HEK293 (cell line): Measurements from ENCODE around the gene RDH5.

Source experiments
- CTCF ChIA-PET: fragments of 350-600 bp; formaldehyde crosslinking; extraction: SDS; loops from one replicate; lab custom pipeline; 2021; ENCODE audit warnings: antibody characterized with exemption; lab: Yijun Ruan, JAX
- POLR2A ChIA-PET: fragments of 300-600 bp; formaldehyde crosslinking; extraction: SDS; loops from one replicate; lab custom pipeline; 2020; ENCODE audit warnings: antibody characterized with exemption, inconsistent platforms; lab: Yijun Ruan, JAX
- H3K27ac ChIP-seq: fragments of 200-500 bp; sonication (Bioruptor generic); 2 replicates; pipeline ENCODE4 v1.5.1; 2014; ENCODE audit warnings: low read depth, low read length, control low read depth, inconsistent platforms; ENCODE audit errors: extremely low read depth
- H3K36me3 ChIP-seq, 2 experiments: fragments of 200-500 bp in 1 of 2; sonication (Bioruptor generic) in 1 of 2; 1 replicate in 1 of 2; 2 replicates in 1 of 2; pipeline ENCODE4 v1.5.1; 2014 to 2017; ENCODE audit warnings: inconsistent platforms in 2 of 2, low read length in 2 of 2; ENCODE audit not compliant: control insufficient read depth in 2 of 2, insufficient read depth in 1 of 2
- H3K4me1 ChIP-seq: fragments of 200-500 bp; sonication (Bioruptor generic); 2 replicates; pipeline ENCODE4 v1.5.1; 2014; ENCODE audit warnings: mild to moderate bottlenecking, low read length, inconsistent platforms; ENCODE audit not compliant: control insufficient read depth, insufficient read depth
- H3K4me3 ChIP-seq: 2 replicates; pipeline ENCODE4 v1.5.1; 2011; ENCODE audit warnings: low read depth, mild to moderate bottlenecking, control low read depth, low read length, moderate library complexity
- H3K9me3 ChIP-seq: fragments of 200-500 bp; sonication (Bioruptor generic); 2 replicates; pipeline ENCODE4 v1.5.1; 2014; ENCODE audit warnings: low read depth, low read length, inconsistent platforms; ENCODE audit not compliant: control insufficient read depth, insufficient read depth
- GLI2 ChIP-seq: fragments of 450-650 bp; formaldehyde crosslinking; IDR thresholded peaks from 2 replicates; pipeline ENCODE4; 2017; ENCODE audit warnings: missing biosample characterization, missing genetic modification characterization, low read depth, borderline replicate concordance
- GLIS1 ChIP-seq: fragments of 450-650 bp; formaldehyde crosslinking; IDR thresholded peaks from 2 replicates; pipeline ENCODE4 v1.5.1; 2016; ENCODE audit warnings: missing biosample characterization, missing genetic modification characterization
- HOXD13 ChIP-seq: sonication (generic); formaldehyde crosslinking; IDR thresholded peaks from 2 replicates; pipeline ENCODE4 v1.8.0; 2022; ENCODE audit warnings: missing genetic modification reagents, borderline replicate concordance
- KLF10 ChIP-seq: fragments of 450-650 bp; IDR thresholded peaks from 2 replicates; pipeline ENCODE4 v1.5.1; 2018; ENCODE audit warnings: missing biosample characterization, mild to moderate bottlenecking, missing genetic modification characterization
- MEIS1 ChIP-seq: sonication (generic); formaldehyde crosslinking; IDR thresholded peaks from 2 replicates; pipeline ENCODE4 v1.8.1; 2022; ENCODE audit warnings: missing genetic modification reagents, mild to moderate bottlenecking, borderline replicate concordance
- SALL2 ChIP-seq: fragments of 450-650 bp; formaldehyde crosslinking; IDR thresholded peaks from 2 replicates; pipeline ENCODE4 v1.5.0; 2017; ENCODE audit warnings: missing biosample characterization, mild to moderate bottlenecking, missing genetic modification characterization, borderline replicate concordance
- YY1 ChIP-seq: fragments of 450-650 bp; formaldehyde crosslinking; IDR thresholded peaks from 2 replicates; pipeline ENCODE4 v1.5.1; 2018; ENCODE audit warnings: missing biosample characterization, missing genetic modification characterization
- ZNF175 ChIP-seq: fragments of 450-650 bp; formaldehyde crosslinking; IDR thresholded peaks from 2 replicates; pipeline ENCODE4 v1.5.1; 2016; ENCODE audit warnings: missing biosample characterization, missing genetic modification characterization
- ZNF202 ChIP-seq: fragments of 450-650 bp; formaldehyde crosslinking; IDR thresholded peaks from 2 replicates; pipeline ENCODE4 v1.5.1; 2016; ENCODE audit warnings: missing biosample characterization, missing genetic modification characterization, borderline replicate concordance
- ZNF48 ChIP-seq: fragments of 450-650 bp; formaldehyde crosslinking; IDR thresholded peaks from 2 replicates; pipeline ENCODE4 v1.5.1; 2016; ENCODE audit warnings: missing biosample characterization, missing genetic modification characterization
- ZNF600 ChIP-seq: fragments of 450-650 bp; formaldehyde crosslinking; IDR thresholded peaks from 2 replicates; pipeline ENCODE4 v1.5.1; 2016; ENCODE audit warnings: missing biosample characterization, missing genetic modification characterization
- ZNF654 ChIP-seq: fragments of 450-650 bp; formaldehyde crosslinking; IDR thresholded peaks from 2 replicates; pipeline ENCODE4 v1.5.1; 2016; ENCODE audit warnings: low read depth, missing biosample characterization, missing genetic modification characterization
- ZNF658 ChIP-seq: fragments of 450-650 bp; formaldehyde crosslinking; IDR thresholded peaks from 2 replicates; pipeline ENCODE4; 2016; ENCODE audit warnings: missing biosample characterization, missing genetic modification characterization
- ZNF76 ChIP-seq: fragments of 450-650 bp; formaldehyde crosslinking; IDR thresholded peaks from 2 replicates; pipeline ENCODE4; 2016; ENCODE audit warnings: low read depth, missing biosample characterization, missing genetic modification characterization, borderline replicate concordance
- ZNF776 ChIP-seq: fragments of 450-650 bp; formaldehyde crosslinking; IDR thresholded peaks from 2 replicates; pipeline ENCODE4 v1.5.0; 2017; ENCODE audit warnings: missing biosample characterization, missing genetic modification characterization, borderline replicate concordance
- ZSCAN16 ChIP-seq: fragments of 450-650 bp; formaldehyde crosslinking; IDR thresholded peaks from 2 replicates; pipeline ENCODE4 v1.5.1; 2016; ENCODE audit warnings: missing biosample characterization, missing genetic modification characterization
- TF ChIP-seq, protein P1 (sequence below): fragments of 450-650 bp; formaldehyde crosslinking; IDR thresholded peaks from 2 replicates; pipeline ENCODE4 v1.5.0; 2017; ENCODE audit warnings: missing biosample characterization, missing genetic modification characterization, borderline replicate concordance
- TF ChIP-seq, protein P2 (sequence below): fragments of 450-650 bp; formaldehyde crosslinking; optimal IDR thresholded peaks from 2 replicates; pipeline ENCODE3; 2016; ENCODE audit warnings: missing biosample characterization, mild to moderate bottlenecking, missing genetic modification characterization
- TF ChIP-seq, protein P3 (sequence below): fragments of 450-650 bp; formaldehyde crosslinking; IDR thresholded peaks from 2 replicates; pipeline ENCODE4 v1.5.1; 2016; ENCODE audit warnings: missing biosample characterization, missing genetic modification characterization
- TF ChIP-seq, protein P4 (sequence below): fragments of 450-650 bp; formaldehyde crosslinking; IDR thresholded peaks from 2 replicates; pipeline ENCODE4 v1.5.1; 2016; ENCODE audit warnings: missing biosample characterization, missing genetic modification characterization
- TF ChIP-seq, protein P5 (sequence below): fragments of 450-650 bp; formaldehyde crosslinking; IDR thresholded peaks from 2 replicates; pipeline ENCODE4 v1.5.1; 2017; ENCODE audit warnings: missing biosample characterization, missing genetic modification characterization
- TF ChIP-seq, protein P6 (sequence below): fragments of 450-650 bp; formaldehyde crosslinking; IDR thresholded peaks from 2 replicates; pipeline ENCODE4 v1.5.1; 2016; ENCODE audit warnings: missing biosample characterization, missing genetic modification characterization
- TF ChIP-seq, protein P7 (sequence below): IDR thresholded peaks from 2 replicates; pipeline ENCODE4 v1.6.1; 2011; ENCODE audit warnings: mild to moderate bottlenecking, low read depth, low read length, borderline replicate concordance

The RDH5 gene

DNA sequence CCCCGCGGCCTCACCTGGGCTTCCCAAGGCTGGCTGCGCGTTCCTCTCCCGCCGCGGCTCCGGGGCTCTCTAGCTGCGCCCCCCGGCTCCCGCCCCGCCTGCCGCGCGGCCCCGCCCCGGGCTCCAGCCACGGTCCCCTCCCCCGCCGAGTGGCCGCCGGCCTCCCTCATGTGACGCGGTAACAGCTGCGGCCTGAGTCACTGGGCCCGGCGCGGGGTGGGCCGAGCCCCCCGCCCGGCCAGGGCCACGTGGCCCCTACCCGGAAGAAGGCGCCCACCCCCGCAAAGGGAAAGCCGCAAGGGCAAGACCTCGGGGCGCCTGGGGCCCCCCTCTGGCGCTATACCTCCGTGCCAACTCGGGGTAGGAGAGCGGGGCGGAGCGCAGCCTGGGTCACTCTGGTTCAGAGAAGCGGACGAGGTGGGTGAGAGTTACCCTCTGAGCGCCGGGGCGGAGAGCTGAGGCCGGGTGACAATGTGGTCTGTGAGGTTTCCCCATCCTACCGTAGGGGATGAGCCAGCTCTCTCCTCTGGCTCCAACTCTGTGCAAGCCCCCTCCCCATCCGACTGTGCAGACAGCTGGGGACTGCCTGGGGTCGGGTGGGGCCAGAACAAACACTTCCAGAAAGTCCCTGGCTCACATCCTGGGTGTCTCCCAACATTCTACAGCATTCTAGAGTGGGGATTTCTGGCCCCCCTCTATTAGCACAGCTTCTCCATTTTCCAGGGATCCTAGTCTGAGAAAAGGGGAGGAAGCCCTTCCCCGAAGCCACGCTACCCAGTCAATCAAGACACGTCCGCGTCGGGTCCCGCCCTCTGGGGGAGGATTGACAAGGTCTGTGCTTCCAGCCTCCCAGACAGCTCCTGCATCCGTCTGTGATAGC lies 9.0 kb downstream of the RDH5 start, which contains the start of gene CD63:
TSS of gene CD63 (minus strand) at position 71 of the 880 bp plus-strand sequence. CDS start 668 bp downstream, outside the sequence.
- H3K36me3 ChIP-seq: peaks cover 12 to 36% of the 10 kb centered on the region in 2 experiments
- CTCF ChIA-PET: interaction anchor here (0.6 to 2.3 kb wide), 11 partner anchors 8 to 1394 kb away, joined by 3 to 37 read pairs (median 4); partner anchors contain the start of gene RDH5
- POLR2A ChIA-PET: interaction anchor here (0.5 to 2.7 kb wide), 20 partner anchors 9 to 474 kb away, joined by 3 to 24 read pairs (median 5); partner anchors contain the start of genes BLOC1S1, DNAJC14, GDF11 and ITGA7
- H3K27ac ChIP-seq: peak within 1 kb of the TSS; percentile 91
- H3K4me3 ChIP-seq: peak within 1 kb of the TSS; percentile 77
- H3K9me3 ChIP-seq: no peaks in the 10 kb centered on the region
- H3K4me1 ChIP-seq: no peaks in the 10 kb centered on the region; the same call in 1 of the 2 replicates
- TF ChIP-seq HOXD13 (CRISPR knock-in tag) (no peak), ZNF76 (tag by site-specific recombination) (peak; percentile 42; the same call in 1 of the 2 replicates), YY1 (no peak), ZNF202 (tag by site-specific recombination) (no peak), GLIS1 (tag by site-specific recombination) (peak; percentile 99), MEIS1 (no peak), ZSCAN16 (no peak), ZNF48 (tag by site-specific recombination) (no peak), ZNF658 (tag by site-specific recombination) (no peak), ZNF776 (tag by site-specific recombination) (no peak), KLF10 (tag by site-specific recombination) (peak; percentile 98), ZNF654 (tag by site-specific recombination) (no peak), SALL2 (tag by site-specific recombination) (no peak), GLI2 (tag by site-specific recombination) (no peak), ZNF600 (no peak), ZNF175 (tag by site-specific recombination) (no peak)
- TF ChIP-seq, protein P1, sequence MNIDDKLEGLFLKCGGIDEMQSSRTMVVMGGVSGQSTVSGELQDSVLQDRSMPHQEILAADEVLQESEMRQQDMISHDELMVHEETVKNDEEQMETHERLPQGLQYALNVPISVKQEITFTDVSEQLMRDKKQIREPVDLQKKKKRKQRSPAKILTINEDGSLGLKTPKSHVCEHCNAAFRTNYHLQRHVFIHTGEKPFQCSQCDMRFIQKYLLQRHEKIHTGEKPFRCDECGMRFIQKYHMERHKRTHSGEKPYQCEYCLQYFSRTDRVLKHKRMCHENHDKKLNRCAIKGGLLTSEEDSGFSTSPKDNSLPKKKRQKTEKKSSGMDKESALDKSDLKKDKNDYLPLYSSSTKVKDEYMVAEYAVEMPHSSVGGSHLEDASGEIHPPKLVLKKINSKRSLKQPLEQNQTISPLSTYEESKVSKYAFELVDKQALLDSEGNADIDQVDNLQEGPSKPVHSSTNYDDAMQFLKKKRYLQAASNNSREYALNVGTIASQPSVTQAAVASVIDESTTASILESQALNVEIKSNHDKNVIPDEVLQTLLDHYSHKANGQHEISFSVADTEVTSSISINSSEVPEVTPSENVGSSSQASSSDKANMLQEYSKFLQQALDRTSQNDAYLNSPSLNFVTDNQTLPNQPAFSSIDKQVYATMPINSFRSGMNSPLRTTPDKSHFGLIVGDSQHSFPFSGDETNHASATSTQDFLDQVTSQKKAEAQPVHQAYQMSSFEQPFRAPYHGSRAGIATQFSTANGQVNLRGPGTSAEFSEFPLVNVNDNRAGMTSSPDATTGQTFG: no peak
- TF ChIP-seq, protein P2, sequence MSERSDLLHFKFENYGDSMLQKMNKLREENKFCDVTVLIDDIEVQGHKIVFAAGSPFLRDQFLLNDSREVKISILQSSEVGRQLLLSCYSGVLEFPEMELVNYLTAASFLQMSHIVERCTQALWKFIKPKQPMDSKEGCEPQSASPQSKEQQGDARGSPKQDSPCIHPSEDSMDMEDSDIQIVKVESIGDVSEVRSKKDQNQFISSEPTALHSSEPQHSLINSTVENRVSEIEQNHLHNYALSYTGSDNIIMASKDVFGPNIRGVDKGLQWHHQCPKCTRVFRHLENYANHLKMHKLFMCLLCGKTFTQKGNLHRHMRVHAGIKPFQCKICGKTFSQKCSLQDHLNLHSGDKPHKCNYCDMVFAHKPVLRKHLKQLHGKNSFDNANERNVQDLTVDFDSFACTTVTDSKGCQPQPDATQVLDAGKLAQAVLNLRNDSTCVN (tag by site-specific recombination): peak; percentile 41
- TF ChIP-seq, protein P3, sequence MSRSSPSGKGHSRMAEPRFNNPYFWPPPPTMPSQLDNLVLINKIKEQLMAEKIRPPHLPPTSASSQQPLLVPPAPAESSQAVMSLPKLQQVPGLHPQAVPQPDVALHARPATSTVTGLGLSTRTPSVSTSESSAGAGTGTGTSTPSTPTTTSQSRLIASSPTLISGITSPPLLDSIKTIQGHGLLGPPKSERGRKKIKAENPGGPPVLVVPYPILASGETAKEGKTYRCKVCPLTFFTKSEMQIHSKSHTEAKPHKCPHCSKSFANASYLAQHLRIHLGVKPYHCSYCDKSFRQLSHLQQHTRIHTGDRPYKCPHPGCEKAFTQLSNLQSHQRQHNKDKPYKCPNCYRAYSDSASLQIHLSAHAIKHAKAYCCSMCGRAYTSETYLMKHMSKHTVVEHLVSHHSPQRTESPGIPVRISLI (tag by site-specific recombination): no peak
- TF ChIP-seq, protein P4, sequence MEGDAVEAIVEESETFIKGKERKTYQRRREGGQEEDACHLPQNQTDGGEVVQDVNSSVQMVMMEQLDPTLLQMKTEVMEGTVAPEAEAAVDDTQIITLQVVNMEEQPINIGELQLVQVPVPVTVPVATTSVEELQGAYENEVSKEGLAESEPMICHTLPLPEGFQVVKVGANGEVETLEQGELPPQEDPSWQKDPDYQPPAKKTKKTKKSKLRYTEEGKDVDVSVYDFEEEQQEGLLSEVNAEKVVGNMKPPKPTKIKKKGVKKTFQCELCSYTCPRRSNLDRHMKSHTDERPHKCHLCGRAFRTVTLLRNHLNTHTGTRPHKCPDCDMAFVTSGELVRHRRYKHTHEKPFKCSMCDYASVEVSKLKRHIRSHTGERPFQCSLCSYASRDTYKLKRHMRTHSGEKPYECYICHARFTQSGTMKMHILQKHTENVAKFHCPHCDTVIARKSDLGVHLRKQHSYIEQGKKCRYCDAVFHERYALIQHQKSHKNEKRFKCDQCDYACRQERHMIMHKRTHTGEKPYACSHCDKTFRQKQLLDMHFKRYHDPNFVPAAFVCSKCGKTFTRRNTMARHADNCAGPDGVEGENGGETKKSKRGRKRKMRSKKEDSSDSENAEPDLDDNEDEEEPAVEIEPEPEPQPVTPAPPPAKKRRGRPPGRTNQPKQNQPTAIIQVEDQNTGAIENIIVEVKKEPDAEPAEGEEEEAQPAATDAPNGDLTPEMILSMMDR (tag by site-specific recombination): no peak
- TF ChIP-seq, protein P5, sequence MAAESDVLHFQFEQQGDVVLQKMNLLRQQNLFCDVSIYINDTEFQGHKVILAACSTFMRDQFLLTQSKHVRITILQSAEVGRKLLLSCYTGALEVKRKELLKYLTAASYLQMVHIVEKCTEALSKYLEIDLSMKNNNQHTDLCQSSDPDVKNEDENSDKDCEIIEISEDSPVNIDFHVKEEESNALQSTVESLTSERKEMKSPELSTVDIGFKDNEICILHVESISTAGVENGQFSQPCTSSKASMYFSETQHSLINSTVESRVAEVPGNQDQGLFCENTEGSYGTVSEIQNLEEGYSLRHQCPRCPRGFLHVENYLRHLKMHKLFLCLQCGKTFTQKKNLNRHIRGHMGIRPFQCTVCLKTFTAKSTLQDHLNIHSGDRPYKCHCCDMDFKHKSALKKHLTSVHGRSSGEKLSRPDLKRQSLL (tag by site-specific recombination): peak; percentile 40; the same call in 1 of the 2 replicates
- TF ChIP-seq, protein P6, sequence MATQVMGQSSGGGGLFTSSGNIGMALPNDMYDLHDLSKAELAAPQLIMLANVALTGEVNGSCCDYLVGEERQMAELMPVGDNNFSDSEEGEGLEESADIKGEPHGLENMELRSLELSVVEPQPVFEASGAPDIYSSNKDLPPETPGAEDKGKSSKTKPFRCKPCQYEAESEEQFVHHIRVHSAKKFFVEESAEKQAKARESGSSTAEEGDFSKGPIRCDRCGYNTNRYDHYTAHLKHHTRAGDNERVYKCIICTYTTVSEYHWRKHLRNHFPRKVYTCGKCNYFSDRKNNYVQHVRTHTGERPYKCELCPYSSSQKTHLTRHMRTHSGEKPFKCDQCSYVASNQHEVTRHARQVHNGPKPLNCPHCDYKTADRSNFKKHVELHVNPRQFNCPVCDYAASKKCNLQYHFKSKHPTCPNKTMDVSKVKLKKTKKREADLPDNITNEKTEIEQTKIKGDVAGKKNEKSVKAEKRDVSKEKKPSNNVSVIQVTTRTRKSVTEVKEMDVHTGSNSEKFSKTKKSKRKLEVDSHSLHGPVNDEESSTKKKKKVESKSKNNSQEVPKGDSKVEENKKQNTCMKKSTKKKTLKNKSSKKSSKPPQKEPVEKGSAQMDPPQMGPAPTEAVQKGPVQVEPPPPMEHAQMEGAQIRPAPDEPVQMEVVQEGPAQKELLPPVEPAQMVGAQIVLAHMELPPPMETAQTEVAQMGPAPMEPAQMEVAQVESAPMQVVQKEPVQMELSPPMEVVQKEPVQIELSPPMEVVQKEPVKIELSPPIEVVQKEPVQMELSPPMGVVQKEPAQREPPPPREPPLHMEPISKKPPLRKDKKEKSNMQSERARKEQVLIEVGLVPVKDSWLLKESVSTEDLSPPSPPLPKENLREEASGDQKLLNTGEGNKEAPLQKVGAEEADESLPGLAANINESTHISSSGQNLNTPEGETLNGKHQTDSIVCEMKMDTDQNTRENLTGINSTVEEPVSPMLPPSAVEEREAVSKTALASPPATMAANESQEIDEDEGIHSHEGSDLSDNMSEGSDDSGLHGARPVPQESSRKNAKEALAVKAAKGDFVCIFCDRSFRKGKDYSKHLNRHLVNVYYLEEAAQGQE (tag by site-specific recombination): no peak
- TF ChIP-seq, protein P7, sequence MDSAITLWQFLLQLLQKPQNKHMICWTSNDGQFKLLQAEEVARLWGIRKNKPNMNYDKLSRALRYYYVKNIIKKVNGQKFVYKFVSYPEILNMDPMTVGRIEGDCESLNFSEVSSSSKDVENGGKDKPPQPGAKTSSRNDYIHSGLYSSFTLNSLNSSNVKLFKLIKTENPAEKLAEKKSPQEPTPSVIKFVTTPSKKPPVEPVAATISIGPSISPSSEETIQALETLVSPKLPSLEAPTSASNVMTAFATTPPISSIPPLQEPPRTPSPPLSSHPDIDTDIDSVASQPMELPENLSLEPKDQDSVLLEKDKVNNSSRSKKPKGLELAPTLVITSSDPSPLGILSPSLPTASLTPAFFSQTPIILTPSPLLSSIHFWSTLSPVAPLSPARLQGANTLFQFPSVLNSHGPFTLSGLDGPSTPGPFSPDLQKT: no peak
